DOHH2 (cell line): Measurements from ENCODE around the gene MSMP.

Experiments
- H3F3A ChIP-seq: fragments of 200-600 bp; sonication (generic), shearing (Covaris generic); 2 replicates; pipeline ENCODE4 v1.6.0; 2016; ENCODE audit warnings: antibody characterized with exemption, mild to moderate bottlenecking; ENCODE audit not compliant: control insufficient read depth, insufficient read depth
- H3K27ac ChIP-seq: fragments of 200-600 bp; sonication (generic); 2 replicates; pipeline ENCODE4 v1.5.1; 2014; ENCODE audit warnings: low read depth, mild to moderate bottlenecking, low read length, moderate library complexity
- H3K27me3 ChIP-seq: fragments of 200-600 bp; sonication (generic); 2 replicates; pipeline ENCODE4 v1.6.1; 2014; ENCODE audit warnings: mild to moderate bottlenecking, low read length, mixed read lengths; ENCODE audit not compliant: control insufficient read depth
- H3K36me3 ChIP-seq: fragments of 200-600 bp; sonication (generic); 2 replicates; pipeline ENCODE4 v1.6.1; 2014; ENCODE audit warnings: mild to moderate bottlenecking, low read length, moderate library complexity, mixed read lengths; ENCODE audit not compliant: control insufficient read depth
- H3K4me1 ChIP-seq: fragments of 200-600 bp; sonication (generic); 2 replicates; pipeline ENCODE4 v1.6.1; 2014; ENCODE audit warnings: mild to moderate bottlenecking, low read length, mixed read lengths; ENCODE audit not compliant: control insufficient read depth
- H3K4me2 ChIP-seq: fragments of 200-600 bp; sonication (generic); 2 replicates; pipeline ENCODE4 v1.6.0; 2014; ENCODE audit warnings: mild to moderate bottlenecking, low read length, moderate library complexity
- H3K4me3 ChIP-seq: fragments of 200-600 bp; sonication (generic); 2 replicates; pipeline ENCODE4 v1.5.1; 2014; ENCODE audit warnings: mild to moderate bottlenecking, low read length, mixed read lengths
- H3K79me2 ChIP-seq: fragments of 200-600 bp; sonication (generic); 2 replicates; pipeline ENCODE4 v1.6.1; 2014; ENCODE audit warnings: mild to moderate bottlenecking, low read length, mixed read lengths; ENCODE audit not compliant: control insufficient read depth
- H3K9me2 ChIP-seq: fragments of 200-600 bp; sonication (generic); replicated peaks from 2 replicates; pipeline ENCODE4 v1.6.1; 2014; ENCODE audit warnings: mild to moderate bottlenecking, low read length, mixed read lengths; ENCODE audit not compliant: control insufficient read depth
- H3K9me3 ChIP-seq: fragments of 200-600 bp; sonication (generic); 2 replicates; pipeline ENCODE4 v1.6.1; 2014; ENCODE audit warnings: antibody characterized with exemption, low read length, mixed read lengths; ENCODE audit not compliant: control insufficient read depth, insufficient read depth
- H4K20me1 ChIP-seq: fragments of 200-600 bp; sonication (generic); 2 replicates; pipeline ENCODE4 v1.6.0; 2014; ENCODE audit warnings: low read depth, mild to moderate bottlenecking, antibody characterized with exemption, low read length, moderate library complexity; ENCODE audit not compliant: control insufficient read depth, insufficient read depth
- CTCF ChIP-seq: fragments of 200-600 bp; sonication (generic); IDR thresholded peaks from one replicate; pipeline ENCODE4 v1.5.1; 2014; ENCODE audit warnings: antibody characterized with exemption, mild to moderate bottlenecking, low read depth, low read length; ENCODE audit not compliant: poor library complexity, severe bottlenecking
- EZH2phosphoT487 ChIP-seq: fragments of 200-600 bp; sonication (generic); IDR thresholded peaks from 2 replicates; pipeline ENCODE4 v1.6.1; 2017; ENCODE audit warnings: borderline replicate concordance, mild to moderate bottlenecking, antibody characterized with exemption, low read length, moderate library complexity, mixed read lengths

The MSMP gene, protein sequence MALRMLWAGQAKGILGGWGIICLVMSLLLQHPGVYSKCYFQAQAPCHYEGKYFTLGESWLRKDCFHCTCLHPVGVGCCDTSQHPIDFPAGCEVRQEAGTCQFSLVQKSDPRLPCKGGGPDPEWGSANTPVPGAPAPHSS

DNA sequence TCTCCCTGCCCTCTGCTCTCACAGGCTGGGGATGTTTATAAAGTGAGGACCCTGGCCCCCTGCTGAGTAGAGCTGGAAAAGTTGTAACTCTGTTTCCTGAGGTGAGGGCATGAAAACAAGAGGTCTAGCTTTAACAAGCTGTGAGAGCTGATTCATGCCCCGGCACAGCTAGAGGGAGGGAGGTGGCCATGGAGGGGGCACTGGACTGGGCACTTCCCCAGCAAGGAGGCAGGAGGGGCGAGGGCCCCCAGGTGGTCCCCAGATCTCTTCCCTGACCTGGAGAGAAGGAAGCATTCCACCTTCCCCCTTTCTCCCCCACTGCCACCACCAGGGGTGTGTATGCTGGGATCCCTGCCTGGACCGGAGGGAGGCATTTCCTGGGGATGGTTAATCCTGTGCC is at the start of gene MSMP:
TSS of gene MSMP (minus strand) at position 13 of the 400 bp plus-strand sequence. CDS start 147 bp downstream, outside the sequence.
- Histone ChIP-seq H3F3A (peaks cover 25% of the 10 kb centered on the region), H3K9me3 (no peaks in the 10 kb centered on the region), H3K4me3 (no peak within 1 kb of the TSS; the same call in 1 of the 2 replicates), H3K27ac (no peak within 1 kb of the TSS), H3K27me3 (no peaks in the 10 kb centered on the region), H4K20me1 (no peaks in the 10 kb centered on the region), H3K4me2 (no peak within 1 kb of the TSS), H3K79me2 (peaks cover 27% of the 10 kb centered on the region), H3K9me2 (no peaks in the 10 kb centered on the region), H3K36me3 (peaks cover 42% of the 10 kb centered on the region), H3K4me1 (peaks cover 56% of the 10 kb centered on the region)
- TF ChIP-seq EZH2phosphoT487 (no peak), CTCF (no peak)

- no peaks in the 10 kb centered on the region for H3K9me2 ChIP-seq
- H3K27ac ChIP-seq = no peak overlapping the region
- no peaks in the 10 kb centered on the region for H3F3A ChIP-seq
- no peaks in the 10 kb centered on the region for H3K36me3 ChIP-seq
- H3K4me3 ChIP-seq = no peak overlapping the region
- H4K20me1 ChIP-seq = no peaks in the 10 kb centered on the region
- no peaks in the 10 kb centered on the region for H3K4me1 ChIP-seq
- H3K79me2 ChIP-seq = no peaks in the 10 kb centered on the region
- TF ChIP-seq CTCF = no peak
- no peak for TF ChIP-seq EZH2phosphoT487
- H3K9me3 ChIP-seq = no peaks in the 10 kb centered on the region
- no peaks in the 10 kb centered on the region for H3K27me3 ChIP-seq
- no peak overlapping the region for H3K4me2 ChIP-seq
Observed at GRCh38 chr9:35801328-35802128, 47.5 kb upstream of the MSMP start.

DNA sequence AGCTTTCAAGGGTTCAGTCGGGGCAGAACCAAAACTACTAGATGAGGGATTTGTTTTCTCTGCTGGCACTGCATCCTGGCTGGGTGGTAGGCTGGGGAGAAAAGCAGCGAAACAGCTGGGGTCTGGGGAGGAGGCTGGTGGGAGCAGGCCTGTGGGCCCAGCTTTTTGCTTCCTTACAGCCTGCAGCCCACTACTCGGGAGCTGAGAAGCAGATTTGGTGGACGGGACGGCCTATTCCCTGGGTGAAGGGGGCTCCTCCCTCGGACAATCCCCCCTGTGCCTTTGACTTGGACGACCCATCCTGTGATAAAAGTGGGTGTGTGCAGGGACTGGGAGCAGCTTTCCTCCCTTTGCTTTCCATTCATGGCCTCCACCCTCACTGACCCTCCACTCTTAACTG is 46.5 kb upstream of the MSMP start:
- no peaks in the 10 kb centered on the region for H3K9me3 ChIP-seq
- TF ChIP-seq CTCF = no peak
- TF ChIP-seq EZH2phosphoT487 = no peak
- no peaks in the 10 kb centered on the region for H3K79me2 ChIP-seq
- no peak overlapping the region for H3K4me2 ChIP-seq
- H3K27ac ChIP-seq = no peak overlapping the region
- H3K4me1 ChIP-seq = no peaks in the 10 kb centered on the region
- no peaks in the 10 kb centered on the region for H3K9me2 ChIP-seq
- no peaks in the 10 kb centered on the region for H3F3A ChIP-seq
- no peaks in the 10 kb centered on the region for H3K27me3 ChIP-seq
- no peak overlapping the region for H3K4me3 ChIP-seq
- H4K20me1 ChIP-seq = no peaks in the 10 kb centered on the region
- H3K36me3 ChIP-seq = no peaks in the 10 kb centered on the region
